NOMO-1 treated with DMSO at 0.1 percent for 48 hours (cell line): ENCODE results near the gene CDK14.

ENCODE experiments used
- DNase-seq: peaks from one replicate; lab custom pipeline; 2025; ENCODE audit not compliant: unreplicated experiment; lab: John Stamatoyannopoulos, UW

Gene CDK14

GRCh38 chr7:90677486-90678404 lies 81.6 kb downstream of the CDK14 start:
- DNase-seq, result no peak

- no peak for DNase-seq
These were observed 82.9 kb downstream of the CDK14 start for GRCh38 chr7:90678986-90679385.

- DNase-seq, result no peak
These were observed 84.4 kb downstream of the CDK14 start for GRCh38 chr7:90680484-90680883.

DNA sequence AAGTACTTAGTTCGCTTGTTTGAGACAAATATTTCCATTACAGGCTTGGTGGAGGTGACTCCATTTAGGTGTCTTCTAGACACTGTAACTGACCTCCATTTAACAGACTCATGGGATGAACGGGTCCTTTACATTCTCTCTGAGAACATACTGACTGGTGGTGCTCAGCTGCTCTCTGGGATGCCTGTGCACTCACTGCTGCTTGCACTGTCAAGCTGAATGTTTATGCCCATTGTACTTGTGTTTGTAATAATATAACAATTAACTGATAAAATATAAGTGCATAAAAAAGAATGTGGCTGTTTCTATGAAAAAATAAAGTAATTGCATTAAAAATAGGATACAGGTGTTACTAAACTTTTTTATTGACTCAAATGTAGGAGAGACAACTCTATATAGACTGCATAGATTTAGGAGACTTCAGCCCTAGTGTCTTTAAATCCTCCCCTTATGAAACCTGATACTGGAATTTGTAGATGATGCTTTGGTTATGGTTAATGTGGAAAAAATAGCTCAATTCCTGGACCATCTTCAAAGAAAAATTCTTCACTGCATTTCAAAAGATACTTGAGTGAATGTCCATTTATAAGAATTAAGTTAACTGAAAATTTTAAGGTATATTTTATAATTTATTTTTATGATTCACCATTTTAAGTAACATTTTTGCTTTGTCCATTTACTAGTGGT lies 85.4 kb downstream of the CDK14 start:
- DNase-seq, result no peak

DNA sequence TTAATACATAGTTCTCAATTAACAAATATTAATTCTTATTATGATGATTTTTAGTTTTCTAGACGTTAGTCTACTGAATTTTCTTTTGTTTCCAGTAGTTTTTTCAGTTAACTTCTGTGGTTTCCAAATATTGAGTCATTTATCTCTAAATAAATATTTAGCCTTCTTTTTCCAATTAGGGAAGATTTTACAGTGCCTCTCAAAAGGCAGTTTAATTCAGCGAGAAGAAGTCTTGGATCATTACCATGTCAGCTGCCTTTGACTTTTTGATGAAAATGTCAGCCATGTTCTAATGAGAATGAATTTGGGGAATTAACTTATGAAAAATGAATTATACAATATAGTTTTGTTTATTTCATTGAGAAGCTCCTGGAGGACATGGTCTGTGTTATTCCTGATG lies 90.0 kb downstream of the CDK14 start:
- DNase-seq, result no peak

DNA sequence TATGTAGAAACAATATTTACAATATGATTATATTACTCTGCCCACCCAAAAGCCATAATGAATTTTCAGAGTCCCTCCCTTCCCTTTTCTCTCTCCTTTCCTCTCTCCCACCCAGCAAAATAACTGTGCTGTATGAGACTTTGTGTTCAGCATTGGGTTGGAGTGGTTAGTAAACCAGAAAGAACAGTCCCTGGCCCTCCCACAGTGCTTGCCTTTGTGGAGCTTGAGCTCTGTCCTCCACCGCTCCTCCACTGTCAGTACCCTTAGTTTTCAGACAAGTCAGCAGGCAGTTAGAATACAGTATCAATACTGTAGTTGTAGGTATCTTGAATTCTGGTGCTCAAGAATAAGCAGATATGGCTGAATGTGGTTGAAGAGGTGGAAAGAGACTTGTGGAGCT lies 92.7 kb downstream of the CDK14 start:
- DNase-seq, result no peak

DNA sequence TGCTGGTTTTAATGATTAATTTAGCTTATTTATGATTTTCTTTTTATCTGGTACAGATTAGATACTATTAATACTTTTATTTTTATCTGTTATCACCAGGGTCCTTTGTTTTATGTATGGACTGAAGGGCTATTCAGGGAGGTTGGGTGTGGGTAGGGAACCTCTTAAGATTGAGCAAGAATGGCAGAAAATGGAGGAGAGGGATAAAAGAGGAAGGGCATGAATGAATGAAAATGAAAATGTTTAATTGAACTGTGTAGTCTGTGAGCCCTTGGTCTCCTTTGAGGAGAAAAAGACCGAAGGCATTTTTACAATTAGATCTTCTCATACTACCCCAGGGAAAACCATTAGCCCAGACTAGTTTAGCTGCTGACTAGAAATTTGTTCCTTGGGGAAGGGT lies 93.1 kb downstream of the CDK14 start:
- peak; percentile 85 for DNase-seq

DNA sequence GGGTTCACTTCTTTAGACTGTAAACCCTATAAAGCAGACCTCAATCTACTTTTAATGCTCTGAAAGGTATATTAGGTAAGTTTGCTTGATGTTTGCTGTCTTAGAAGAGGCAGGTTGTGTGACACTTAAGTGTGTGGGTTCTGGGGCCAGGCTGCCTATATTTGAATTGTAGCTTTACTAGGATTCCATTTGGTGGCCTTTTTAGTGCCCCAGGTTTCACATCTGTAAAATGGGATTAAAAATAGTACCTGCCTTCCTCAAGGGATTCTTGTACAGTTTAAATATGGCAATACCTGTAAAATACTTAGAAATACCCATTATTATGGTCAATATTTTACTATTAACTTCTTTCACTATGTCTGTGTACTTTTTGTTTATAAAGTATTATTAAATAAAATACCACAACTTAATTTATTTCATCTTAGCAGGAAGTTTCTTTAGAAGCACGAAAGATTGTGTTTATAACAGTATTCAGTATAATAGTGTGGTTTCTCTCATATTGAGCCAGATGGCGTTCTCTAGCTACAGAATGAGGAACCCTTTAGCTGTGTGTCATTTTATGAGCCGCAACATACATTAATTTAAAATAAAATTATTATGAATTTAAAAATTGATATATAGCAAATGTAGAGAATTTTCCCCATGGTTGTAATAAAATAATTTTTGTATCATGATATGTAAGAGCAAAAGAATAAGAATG lies 94.2 kb downstream of the CDK14 start:
- peak; percentile 28 for DNase-seq

GRCh38 chr7:90692396-90692795 lies 96.3 kb downstream of the CDK14 start:
- no peak for DNase-seq

DNA sequence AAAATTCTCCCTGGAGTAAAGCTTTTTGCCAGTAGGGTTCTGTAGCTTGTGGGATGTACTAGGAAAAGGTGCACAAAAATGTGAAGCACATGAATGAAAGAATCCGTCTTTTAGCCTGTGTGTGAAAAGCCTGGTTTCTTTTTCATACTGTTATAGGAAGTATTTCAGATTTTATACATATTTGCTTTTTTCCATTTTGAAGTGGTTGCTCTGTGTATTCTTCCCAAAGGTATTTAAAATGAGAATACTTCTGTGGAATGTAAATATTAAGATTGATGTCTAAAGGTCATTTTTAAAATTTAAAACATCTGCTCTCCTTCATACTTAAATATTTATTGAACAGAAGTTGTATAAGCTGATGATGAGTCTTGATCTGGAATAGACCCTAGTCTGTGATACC lies 96.8 kb downstream of the CDK14 start:
- no peak for DNase-seq

DNA sequence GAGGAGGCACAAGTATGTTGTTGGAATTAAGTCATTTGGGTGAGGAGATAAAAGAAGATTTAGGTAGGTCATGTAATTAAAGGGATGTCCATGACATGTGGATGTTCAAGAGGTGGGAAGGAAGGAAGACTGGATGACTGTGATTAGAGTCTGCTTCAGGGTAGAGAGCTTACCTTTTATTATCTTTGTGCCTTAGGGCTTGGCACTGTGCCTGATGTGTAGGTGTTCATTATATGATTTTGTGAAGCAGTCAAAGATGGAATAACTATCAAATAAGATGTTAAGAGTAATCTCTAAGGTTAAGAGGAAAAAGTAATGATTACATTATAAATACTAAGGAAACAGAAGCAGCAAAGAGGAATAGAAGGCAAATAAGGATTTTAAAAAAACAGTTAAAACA lies 97.8 kb downstream of the CDK14 start:
- no peak for DNase-seq

DNA sequence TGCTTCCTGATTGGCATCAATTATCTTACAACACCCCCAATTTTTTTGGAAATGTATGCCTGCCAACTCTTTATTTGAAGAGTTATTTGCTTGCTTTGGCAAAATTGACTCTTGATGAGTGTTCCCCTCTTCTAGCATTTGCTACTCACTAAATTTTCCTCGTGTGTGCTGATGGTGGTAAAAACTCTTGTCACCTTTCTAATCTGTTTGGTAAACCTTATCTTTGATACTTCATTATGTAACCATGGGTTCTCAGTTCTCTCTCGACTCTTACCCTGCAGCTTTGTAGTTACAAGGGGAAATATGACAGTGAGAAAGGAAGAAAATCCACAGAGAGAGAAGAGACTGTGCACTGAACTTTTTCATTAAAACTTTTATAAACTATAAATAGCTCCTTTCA lies 102.5 kb downstream of the CDK14 start:
- DNase-seq, result no peak

GRCh38 chr7:90701021-90701420 lies 104.9 kb downstream of the CDK14 start:
- DNase-seq, result peak; percentile 52

DNA sequence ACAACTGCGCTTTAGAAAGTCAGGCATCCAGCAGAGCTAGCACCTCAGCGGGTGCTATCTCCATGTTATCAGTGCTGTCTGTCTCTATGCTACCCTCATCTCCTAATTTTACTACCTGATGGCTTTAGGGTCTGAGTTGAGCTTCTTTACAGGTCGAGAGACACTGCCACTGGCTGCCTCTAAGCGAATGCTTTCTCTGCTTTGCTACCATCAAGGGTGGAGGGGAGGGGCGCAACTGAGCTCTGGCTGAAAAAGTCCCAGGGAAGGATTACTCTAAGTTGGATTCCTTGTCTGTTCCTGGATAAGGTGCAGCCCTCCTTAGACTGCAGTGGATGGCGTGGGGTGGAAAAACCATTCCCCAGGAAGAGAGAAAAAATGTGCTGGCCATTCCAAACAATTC lies 105.7 kb downstream of the CDK14 start:
- no peak for DNase-seq

- DNase-seq, result no peak
These were observed 109.4 kb downstream of the CDK14 start for GRCh38 chr7:90705391-90706071.

DNA sequence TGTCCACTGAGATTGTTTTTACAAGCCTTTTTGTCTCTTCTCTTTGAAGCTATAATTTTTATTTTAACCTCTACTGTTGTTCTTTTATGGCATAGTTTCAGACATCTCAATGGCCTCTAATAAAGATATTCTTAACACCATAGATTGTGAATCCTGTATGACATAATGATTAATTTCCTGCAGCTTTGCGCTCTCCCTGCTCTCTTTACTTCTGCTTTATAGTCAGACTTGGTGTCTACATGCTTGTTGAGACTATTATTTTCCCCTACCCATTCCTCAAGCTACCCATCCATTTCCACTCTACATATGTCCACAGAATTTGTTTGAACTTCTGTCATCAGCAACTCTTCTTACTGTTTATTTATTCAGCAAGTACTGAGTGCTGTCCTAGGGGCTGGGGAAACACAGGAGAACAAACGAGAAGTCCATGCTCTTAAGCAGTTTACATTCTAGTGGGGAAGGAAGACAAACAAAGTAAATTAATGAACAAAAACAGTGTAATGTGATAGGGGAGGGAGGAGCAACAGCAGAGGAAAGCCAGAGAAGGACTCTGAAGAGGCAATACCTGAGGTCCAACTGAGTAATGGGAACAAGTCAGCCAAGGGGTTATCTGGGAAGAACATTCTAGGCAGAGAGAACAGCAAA lies 110.1 kb downstream of the CDK14 start:
- peak; percentile 82 for DNase-seq

DNA sequence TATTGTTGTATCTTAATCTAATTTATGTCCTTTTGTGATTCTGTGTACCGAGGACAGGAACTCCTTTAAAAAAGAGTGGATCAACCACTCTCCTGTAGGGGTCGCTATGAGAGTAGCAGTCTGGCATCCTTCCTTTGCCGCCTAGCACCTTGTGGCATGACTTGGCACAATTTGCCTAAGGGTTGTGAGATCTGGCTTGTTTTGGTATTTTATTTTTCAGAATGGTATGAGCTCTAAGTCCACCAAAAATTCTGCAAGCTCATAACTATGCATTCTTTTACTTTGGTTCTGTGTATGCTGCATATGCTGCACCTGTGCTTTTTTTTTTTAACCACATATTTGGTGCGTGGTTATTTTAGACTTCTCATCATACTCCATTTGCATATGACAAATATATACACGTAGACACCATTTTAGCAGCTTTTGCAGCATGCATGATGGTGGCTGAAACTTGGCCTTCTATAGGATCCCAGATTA lies 112.8 kb downstream of the CDK14 start:
- DNase-seq, result peak; percentile 87

DNA sequence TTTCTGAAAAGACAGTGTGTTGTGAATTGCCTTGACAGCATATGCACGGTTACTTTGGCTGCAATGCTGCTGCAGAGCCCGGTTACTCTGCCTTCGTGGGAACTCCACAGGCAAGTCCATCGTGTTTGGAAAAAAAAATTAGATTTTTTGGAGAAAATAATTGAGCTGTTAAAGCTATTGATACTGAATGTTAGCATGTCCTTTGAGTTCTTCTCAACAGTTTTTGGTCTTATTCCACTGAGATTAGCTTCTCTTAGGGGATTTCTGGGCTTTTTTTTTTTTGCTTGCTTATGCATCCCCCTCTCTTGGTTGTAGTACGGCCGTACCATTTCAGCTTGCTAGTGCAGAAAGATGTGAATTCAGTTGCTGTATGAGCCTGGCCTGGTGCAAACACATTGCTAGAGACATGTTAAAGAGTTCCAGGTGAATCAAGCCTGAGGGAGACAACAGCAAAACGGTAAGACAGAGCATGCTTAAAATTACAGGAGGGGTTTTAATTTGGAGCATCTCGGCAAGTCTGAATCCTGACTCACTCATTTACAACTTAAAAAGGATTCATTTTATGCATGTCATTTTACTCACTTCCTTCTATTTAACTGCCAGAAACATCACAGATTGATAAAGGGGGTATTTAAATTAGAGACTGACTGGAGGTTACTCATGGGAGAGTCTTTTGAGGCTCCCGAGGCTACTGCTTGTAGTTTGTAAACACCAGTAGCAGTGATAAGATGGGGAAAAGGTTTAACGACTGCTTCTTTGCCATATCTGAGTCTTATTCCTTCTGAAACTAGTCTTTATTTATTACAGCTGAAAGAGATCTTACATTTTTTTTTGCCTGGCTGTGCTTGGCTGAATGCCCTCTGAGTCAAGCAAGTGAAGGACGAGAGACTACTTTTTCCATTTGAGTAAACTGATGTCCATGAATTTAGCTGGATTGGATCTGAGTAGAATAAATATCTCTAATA lies 113.7 kb downstream of the CDK14 start:
- DNase-seq, result peak; percentile 92

- no peak for DNase-seq
These were observed 114.3 kb downstream of the CDK14 start for GRCh38 chr7:90710466-90710850.
